HG03095 (cell line): ENCODE data around the gene RGL4.

ENCODE experiments used
- ATAC-seq: cut with Tn5 transposase; IDR thresholded peaks from one replicate; pipeline ENCODE4 v1.9.1; 2021; ENCODE audit warnings: moderate library complexity; ENCODE audit not compliant: unreplicated experiment

RGL4 gene

GRCh38 chr22:23678133-23678532 is 12.7 kb upstream of the RGL4 start:
- no peak for ATAC-seq

GRCh38 chr22:23681026-23681809 is 9.6 kb upstream of the RGL4 start:
- no peak for ATAC-seq

- no peak for ATAC-seq
Measured at GRCh38 chr22:23682077-23682476, 8.7 kb upstream of the RGL4 start.

- ATAC-seq = no peak
Measured at GRCh38 chr22:23682827-23683355, 7.9 kb upstream of the RGL4 start.

- ATAC-seq = no peak
Measured at GRCh38 chr22:23683545-23683944, 7.3 kb upstream of the RGL4 start.

GRCh38 chr22:23684026-23684425 is 6.8 kb upstream of the RGL4 start:
- no peak for ATAC-seq

- ATAC-seq = no peak
Measured at GRCh38 chr22:23684561-23685031, 6.2 kb upstream of the RGL4 start.

- no peak for ATAC-seq
Measured at GRCh38 chr22:23685205-23685784, 5.5 kb upstream of the RGL4 start.

GRCh38 chr22:23686416-23687024 is 4.3 kb upstream of the RGL4 start:
- no peak for ATAC-seq

- ATAC-seq = no peak
Measured at GRCh38 chr22:23688121-23688520, 2.7 kb upstream of the RGL4 start.

- ATAC-seq = no peak
Measured at GRCh38 chr22:23688571-23688970, 2.2 kb upstream of the RGL4 start.

GRCh38 chr22:23689414-23689813 is 1.4 kb upstream of the RGL4 start:
- no peak for ATAC-seq

- no peak for ATAC-seq
Measured at GRCh38 chr22:23691748-23692423, 1.1 kb downstream of the RGL4 start.

- no peak for ATAC-seq
Measured at GRCh38 chr22:23692598-23693291, 1.9 kb downstream of the RGL4 start.

- no peak for ATAC-seq
Measured at GRCh38 chr22:23693979-23694680, 3.3 kb downstream of the RGL4 start.

- no peak for ATAC-seq
Measured at GRCh38 chr22:23695141-23695540, 4.3 kb downstream of the RGL4 start.

- no peak for ATAC-seq
Measured at GRCh38 chr22:23695571-23696325, 4.9 kb downstream of the RGL4 start.

GRCh38 chr22:23696326-23696851 is 5.6 kb downstream of the RGL4 start:
- ATAC-seq = peak; percentile 91
